MG63 (cell line): ENCODE results near the gene DERL2. TPM values are rescaled to one million over a fixed set of nuclear protein-coding genes. Genes with fewer than 3 reads are reported as not detected.
"Not testable (repeated sequence)": the region's sequence is repeated elsewhere in the genome, so short reads cannot be mapped to it uniquely, and the experiment has no call there.

ENCODE experiments used
- DNase-seq: peaks from one replicate; pipeline ENCODE4 v3.0.0-alpha.2; 2020
- H3K27me3 ChIP-seq: fragments of 250-450 bp; sonication (Bioruptor Pico); 2 replicates; pipeline ENCODE4 v1.5.1; 2020; ENCODE audit warnings: mild to moderate bottlenecking, moderate library complexity
- H3K36me3 ChIP-seq: fragments of 250-450 bp; sonication (Bioruptor Pico); 2 replicates; pipeline ENCODE4 v1.5.1; 2020; ENCODE audit warnings: mild to moderate bottlenecking, moderate library complexity
- H3K4me3 ChIP-seq: fragments of 250-450 bp; sonication (Bioruptor Pico); 2 replicates; pipeline ENCODE4 v1.5.1; 2020; ENCODE audit warnings: mild to moderate bottlenecking, moderate library complexity
- H3K9me3 ChIP-seq: fragments of 250-450 bp; sonication (Bioruptor Pico); 2 replicates; pipeline ENCODE4 v1.5.1; 2020; ENCODE audit warnings: mild to moderate bottlenecking, moderate library complexity
- total RNA-seq: library from RNA; depleted of rRNA; stranded (reverse); fragments of >200 nt; shearing (Covaris generic); gene quantifications from 2 replicates; pipeline ENCODE4 v1.2.3, GENCODE V29; 2014; ENCODE audit warnings: low replicate concordance

DERL2 gene
- total RNA-seq, 1 experiment from 2014 or later = 53.2 TPM

- peak overlapping the region; percentile 87 for H3K4me3 ChIP-seq
- H3K9me3 ChIP-seq = no peaks in the 10 kb centered on the region
- DNase-seq = peak; percentile 4
- H3K27me3 ChIP-seq = no peaks in the 10 kb centered on the region
- H3K36me3 ChIP-seq = 0 out of 2 replicates have a peak, but pooled peaks cover 2% of the 10 kb centered on the region
These were observed 17.9 kb downstream of the DERL2 start for GRCh38 chr17:5468075-5468473.

DNA sequence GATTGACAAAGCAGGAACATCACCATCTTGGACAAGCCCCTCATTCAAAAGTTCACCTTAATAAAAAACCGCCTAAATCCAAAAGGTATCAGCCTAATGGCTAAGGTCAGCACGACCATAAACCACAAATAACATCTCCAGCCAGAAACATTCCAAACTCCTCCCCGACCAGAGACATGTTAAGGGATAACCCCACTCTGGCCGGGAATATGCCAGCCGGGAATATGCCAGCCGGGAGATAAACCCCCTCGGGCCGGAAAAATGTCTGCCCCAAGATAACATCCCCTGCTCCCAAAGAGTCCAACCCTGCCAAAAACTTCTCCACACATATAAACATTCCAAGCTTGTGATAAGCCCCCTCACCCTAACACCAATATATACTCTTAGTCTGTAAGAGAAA, 18.6 kb downstream of the DERL2 start:
- Histone ChIP-seq H3K9me3 (no peaks in the 10 kb centered on the region), H3K36me3 (no peaks in the 10 kb centered on the region), H3K4me3 (peak overlapping the region; percentile 87), H3K27me3 (no peaks in the 10 kb centered on the region)
- no peak for DNase-seq

DNA sequence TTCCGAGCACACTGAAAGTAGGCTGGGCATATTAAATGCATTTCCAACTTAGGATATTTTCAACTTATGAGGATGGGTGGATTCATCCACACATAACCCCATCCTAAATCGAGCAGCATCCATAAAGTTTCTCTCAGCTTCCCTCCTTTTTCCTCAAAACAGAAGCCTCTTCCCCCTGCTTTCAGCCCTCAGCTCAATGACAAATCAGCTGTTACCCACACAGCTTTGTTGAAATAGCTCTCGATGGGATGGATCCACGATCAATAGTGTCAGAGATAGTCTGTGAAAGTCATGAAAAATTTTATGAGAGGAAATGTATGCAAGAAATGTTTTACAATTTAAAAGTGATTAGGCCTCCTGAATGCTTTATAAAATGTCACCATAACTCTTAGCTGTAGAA, 19.7 kb downstream of the DERL2 start:
- Histone ChIP-seq H3K27me3 (no peaks in the 10 kb centered on the region), H3K9me3 (no peaks in the 10 kb centered on the region), H3K4me3 (no peak overlapping the region), H3K36me3 (no peaks in the 10 kb centered on the region)
- DNase-seq = no peak

DNA sequence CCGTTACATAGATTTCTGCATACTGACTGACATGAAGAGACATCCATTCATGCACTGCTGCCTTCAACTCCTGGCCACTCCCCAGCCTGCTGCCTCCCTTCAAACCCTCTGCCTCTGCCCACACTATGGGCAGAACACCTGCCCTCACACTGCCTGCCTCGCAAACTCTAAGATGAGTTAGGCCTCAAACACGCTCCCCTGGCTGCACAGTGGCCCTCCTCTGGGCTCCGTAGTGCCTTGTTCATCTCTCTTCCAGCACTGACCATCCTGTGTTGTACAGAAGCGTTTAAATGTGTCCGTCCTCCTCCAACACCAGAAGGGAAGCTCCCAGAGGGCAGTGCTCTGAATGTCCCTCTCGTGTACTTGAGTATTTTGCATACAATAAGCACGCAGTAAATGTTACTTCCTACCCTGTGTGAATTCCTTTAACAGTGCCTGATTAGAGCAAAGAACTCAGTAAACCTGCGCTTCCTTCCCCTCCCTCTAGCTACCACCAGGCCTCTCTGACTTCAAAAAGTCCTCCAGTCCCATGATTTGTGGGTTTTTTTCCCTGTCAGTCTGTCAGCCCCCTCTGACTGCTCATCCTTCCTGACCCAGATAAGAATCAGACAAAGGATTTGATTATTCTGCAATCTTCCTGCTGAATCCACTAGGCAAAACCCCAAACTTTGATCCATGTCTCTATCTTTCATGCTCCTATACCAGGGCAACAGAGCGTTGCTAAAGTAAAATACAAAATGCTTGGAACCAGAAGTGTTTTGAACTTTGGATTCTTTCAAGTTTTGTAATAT, 21.1 kb downstream of the DERL2 start:
- DNase-seq = no peak
- H3K27me3 ChIP-seq = no peaks in the 10 kb centered on the region
- H3K4me3 ChIP-seq = no peak overlapping the region
- no peaks in the 10 kb centered on the region for H3K36me3 ChIP-seq
- no peaks in the 10 kb centered on the region for H3K9me3 ChIP-seq

- H3K36me3 ChIP-seq = peaks cover 10% of the 10 kb centered on the region
- H3K9me3 ChIP-seq = no peaks in the 10 kb centered on the region
- no peak overlapping the region for H3K4me3 ChIP-seq
- no peaks in the 10 kb centered on the region for H3K27me3 ChIP-seq
- DNase-seq = no peak
These were observed 39.2 kb downstream of the DERL2 start for GRCh38 chr17:5446786-5447185.

- DNase-seq = no peak
- Histone ChIP-seq H3K4me3 (no peak overlapping the region), H3K27me3 (no peaks in the 10 kb centered on the region), H3K36me3 (peaks cover 7% of the 10 kb centered on the region; the same call in 1 of the 2 replicates), H3K9me3 (no peaks in the 10 kb centered on the region)
These were observed 41.8 kb downstream of the DERL2 start for GRCh38 chr17:5444209-5444608.

DNA sequence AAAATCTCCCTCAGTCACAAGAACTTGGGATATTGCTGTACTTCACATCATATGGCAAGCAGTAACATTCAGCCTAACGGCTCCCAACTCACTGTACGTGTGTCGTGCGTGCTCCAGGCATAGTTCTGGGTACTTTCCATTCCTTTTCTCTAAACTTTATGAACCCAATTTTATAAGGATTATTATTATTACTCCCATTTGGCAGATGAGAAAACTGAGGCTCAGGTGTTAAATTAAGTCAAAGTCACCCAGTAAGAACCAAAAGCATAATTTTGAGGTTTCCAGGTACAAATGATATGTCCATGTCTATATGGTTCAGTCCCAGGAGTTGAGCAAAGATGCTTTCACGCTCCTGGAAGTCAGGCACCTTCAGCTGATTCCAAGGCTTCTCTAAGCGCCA, 42.2 kb downstream of the DERL2 start:
- no peak overlapping the region for H3K4me3 ChIP-seq
- DNase-seq = no peak
- no peaks in the 10 kb centered on the region for H3K27me3 ChIP-seq
- no peaks in the 10 kb centered on the region for H3K9me3 ChIP-seq
- H3K36me3 ChIP-seq = peaks cover 5% of the 10 kb centered on the region; the same call in 1 of the 2 replicates

GRCh38 chr17:5439446-5439764, 46.6 kb downstream of the DERL2 start:
- no peaks in the 10 kb centered on the region for H3K27me3 ChIP-seq
- H3K4me3 ChIP-seq = peak overlapping the region; percentile 74
- DNase-seq = no peak
- H3K9me3 ChIP-seq = no peaks in the 10 kb centered on the region
- H3K36me3 ChIP-seq = peaks cover 35% of the 10 kb centered on the region

DNA sequence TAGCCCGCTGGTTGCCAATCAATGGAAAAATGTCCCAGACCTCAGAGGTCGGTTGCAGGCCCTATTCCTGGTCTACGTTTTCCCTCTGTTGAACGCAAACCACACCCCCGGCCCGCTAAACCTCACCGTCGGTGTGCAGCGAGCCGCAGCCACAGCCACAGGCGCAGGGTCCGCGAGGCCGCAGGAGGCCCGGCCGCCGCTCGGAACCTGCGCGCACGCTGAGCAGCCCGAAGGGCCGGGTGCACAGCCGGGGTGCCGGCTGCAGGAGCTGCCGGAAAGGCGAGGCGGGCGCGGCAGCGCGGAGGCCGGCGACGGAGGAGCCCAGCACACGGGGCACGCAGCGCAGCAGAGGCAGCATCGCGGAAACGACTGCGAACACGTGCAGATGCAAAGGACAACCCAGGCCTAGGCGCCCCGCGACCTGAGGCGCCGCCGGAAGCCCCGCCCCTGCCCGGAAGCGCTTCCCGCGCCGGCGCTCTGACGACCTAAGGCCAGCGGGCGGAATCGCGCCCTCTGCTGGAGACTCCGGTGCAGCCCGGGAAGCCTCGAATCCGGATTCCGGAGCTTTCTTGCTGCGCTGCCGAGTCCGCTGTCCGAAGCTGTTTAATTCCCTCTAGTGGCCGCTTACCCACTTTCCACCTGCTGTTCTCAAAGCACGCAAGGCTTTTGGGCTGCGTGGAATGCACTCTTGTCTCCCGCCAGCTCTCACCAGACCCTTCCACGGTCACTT, 47.1 kb downstream of the DERL2 start, which contains the start of gene C1QBP:
Gene C1QBP (minus strand): TSS at position 440 of the 730 bp plus-strand sequence. CDS start 82 bp downstream, at position 358.
- peaks cover 38% of the 10 kb centered on the region for H3K36me3 ChIP-seq
- peak; percentile 79 for DNase-seq
- peak within 1 kb of the TSS; percentile 74 for H3K4me3 ChIP-seq
- no peaks in the 10 kb centered on the region for H3K27me3 ChIP-seq
- no peaks in the 10 kb centered on the region for H3K9me3 ChIP-seq

GRCh38 chr17:5437721-5438317, 48.2 kb downstream of the DERL2 start:
- Histone ChIP-seq H3K4me3 (peak overlapping the region; percentile 74), H3K9me3 (no peaks in the 10 kb centered on the region), H3K36me3 (peaks cover 49% of the 10 kb centered on the region), H3K27me3 (no peaks in the 10 kb centered on the region)
- DNase-seq = no peak

GRCh38 chr17:5435781-5436315, 50.1 kb downstream of the DERL2 start:
- H3K36me3 ChIP-seq = peaks cover 59% of the 10 kb centered on the region
- not testable (repeated sequence) for DNase-seq

DNA sequence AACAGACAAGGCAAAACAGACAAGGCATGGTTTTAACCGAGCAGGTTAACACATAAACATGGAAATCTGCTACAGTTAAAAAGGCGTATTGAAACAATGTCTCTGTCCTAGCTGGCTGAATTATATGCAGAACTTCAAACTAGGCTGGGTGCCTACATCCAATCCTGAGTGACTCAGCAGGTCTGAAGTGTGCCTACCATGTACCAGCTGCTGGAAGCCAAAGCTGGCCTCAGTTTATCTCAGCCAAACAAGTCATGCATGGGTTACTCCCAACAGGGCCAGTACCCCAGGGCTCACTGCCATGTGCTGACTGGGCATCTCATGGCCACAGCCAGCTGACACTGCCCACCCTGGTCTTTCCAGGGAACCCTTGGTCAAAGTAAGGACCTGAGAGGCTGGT, 51.0 kb downstream of the DERL2 start:
- no peak for DNase-seq
- no peaks in the 10 kb centered on the region for H3K27me3 ChIP-seq
- H3K4me3 ChIP-seq = no peak overlapping the region
- no peaks in the 10 kb centered on the region for H3K9me3 ChIP-seq
- peaks cover 61% of the 10 kb centered on the region for H3K36me3 ChIP-seq

More at GRCh38 chr17:5435781-5436315, 50.1 kb downstream of the DERL2 start:
- not testable (repeated sequence) for H3K27me3 ChIP-seq, H3K4me3 ChIP-seq, H3K9me3 ChIP-seq

- Histone ChIP-seq H3K9me3 (no peaks in the 10 kb centered on the region), H3K4me3 (no peak overlapping the region), H3K36me3 (peaks cover 48% of the 10 kb centered on the region), H3K27me3 (no peaks in the 10 kb centered on the region)
- no peak for DNase-seq
These were observed 53.9 kb downstream of the DERL2 start for GRCh38 chr17:5431949-5432556.

DNA sequence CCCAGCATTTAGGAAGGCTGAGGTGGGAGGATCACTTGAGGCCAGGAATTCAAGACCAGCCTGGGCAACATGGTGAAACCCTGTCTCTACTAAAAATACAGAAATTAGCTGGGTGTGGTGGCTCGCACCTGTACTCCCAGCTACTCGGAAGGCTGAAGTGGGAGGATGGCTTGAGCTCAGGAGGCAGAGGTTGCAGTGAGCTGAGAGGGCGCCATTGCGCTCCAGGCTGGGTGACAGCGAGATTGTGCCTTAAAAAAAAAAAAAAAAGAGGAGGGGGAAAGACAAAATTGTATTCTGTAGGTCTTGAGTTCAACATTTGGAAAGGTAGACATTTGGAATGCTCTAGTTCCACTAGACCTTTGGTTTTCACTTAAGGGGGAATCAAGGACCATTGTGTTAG, 54.7 kb downstream of the DERL2 start:
- not testable (repeated sequence) for DNase-seq, H3K4me3 ChIP-seq, H3K9me3 ChIP-seq, H3K27me3 ChIP-seq
- peaks cover 43% of the 10 kb centered on the region for H3K36me3 ChIP-seq

- H3K27me3 ChIP-seq = no peaks in the 10 kb centered on the region
- no peak for DNase-seq
- no peaks in the 10 kb centered on the region for H3K9me3 ChIP-seq
- no peak overlapping the region for H3K4me3 ChIP-seq
- peaks cover 39% of the 10 kb centered on the region for H3K36me3 ChIP-seq
These were observed 55.5 kb downstream of the DERL2 start for GRCh38 chr17:5430413-5430999.

GRCh38 chr17:5429191-5429887, 56.6 kb downstream of the DERL2 start:
- Histone ChIP-seq H3K27me3 (no peaks in the 10 kb centered on the region), H3K4me3 (no peak overlapping the region), H3K9me3 (no peaks in the 10 kb centered on the region), H3K36me3 (peaks cover 32% of the 10 kb centered on the region)
- DNase-seq = no peak
